Skeletal muscle tissue (tissue), 4 donors: Measurements from ENCODE around the gene C1R. TPM values are rescaled to one million over a fixed set of nuclear protein-coding genes. Genes with fewer than 3 reads are reported as not detected.

Experiments
- H3K27ac ChIP-seq: one replicate; pipeline ENCODE4 v1.7.0; 2013; ENCODE audit warnings: mild to moderate bottlenecking, low read depth, low read length, inconsistent platforms
- H3K27me3 ChIP-seq, 3 donors: one replicate each; pipeline ENCODE4 v1.7.0; 2013; ENCODE audit warnings: low read length in 3 of 3; ENCODE audit not compliant: control insufficient read depth in 3 of 3, insufficient read depth in 3 of 3
- H3K36me3 ChIP-seq, 3 donors: one replicate each; pipeline ENCODE4 v1.7.0; 2013; ENCODE audit warnings: low read length in 3 of 3; ENCODE audit not compliant: control insufficient read depth in 3 of 3, insufficient read depth in 3 of 3
- H3K4me1 ChIP-seq, 3 donors: one replicate each; pipeline ENCODE4 v1.7.0; 2013; ENCODE audit warnings: low read length in 3 of 3, mild to moderate bottlenecking in 3 of 3; ENCODE audit not compliant: control insufficient read depth in 3 of 3, insufficient read depth in 3 of 3
- H3K4me3 ChIP-seq, 3 donors: one replicate each; pipeline ENCODE4 v1.7.0; 2013; ENCODE audit warnings: low read length in 3 of 3
- H3K9ac ChIP-seq, 3 donors: one replicate each; pipeline ENCODE4 v1.7.0; 2013; ENCODE audit warnings: low read length in 3 of 3, mild to moderate bottlenecking in 3 of 3, moderate library complexity in 2 of 3, low read depth in 1 of 3
- H3K9me3 ChIP-seq, 3 donors: one replicate each; pipeline ENCODE4 v1.7.0; 2013; ENCODE audit warnings: low read length in 3 of 3; ENCODE audit not compliant: control insufficient read depth in 3 of 3
- total RNA-seq: library from RNA; depleted of rRNA; stranded (reverse); fragments of >200 nt; gene quantifications from one replicate; pipeline ENCODE4 v1.2.3, GENCODE V29; 2014
- donor health status: Osteomylitis.

C1R gene
- total RNA-seq, 1 donor from 2014 or later = 76.7 TPM

- Histone ChIP-seq H3K9me3 (no peaks in the 10 kb centered on the region), H3K27me3 (peaks cover 21 to 33% (median 27%) of the 10 kb centered on the region in 3 donors), H3K36me3 (peaks cover 0 to 10% (median 4%) of the 10 kb centered on the region in 3 donors), H3K4me1 (peaks cover 20 to 30% (median 30%) of the 10 kb centered on the region in 3 donors), H3K9ac (peak within 1 kb of the TSS; percentile 61 to 75 (median 74)), H3K4me3 (peak within 1 kb of the TSS; percentile 70 to 79 (median 72)), H3K27ac (peak within 1 kb of the TSS; percentile 56)
These were observed 37.8 kb upstream of the C1R start, which contains the start of gene CLSTN3 for GRCh38 chr12:7129872-7130691. Gene CLSTN3, plus strand, starts transcription at chr12:7130371. Its CDS starts 278 bp downstream, at chr12:7130649.

DNA sequence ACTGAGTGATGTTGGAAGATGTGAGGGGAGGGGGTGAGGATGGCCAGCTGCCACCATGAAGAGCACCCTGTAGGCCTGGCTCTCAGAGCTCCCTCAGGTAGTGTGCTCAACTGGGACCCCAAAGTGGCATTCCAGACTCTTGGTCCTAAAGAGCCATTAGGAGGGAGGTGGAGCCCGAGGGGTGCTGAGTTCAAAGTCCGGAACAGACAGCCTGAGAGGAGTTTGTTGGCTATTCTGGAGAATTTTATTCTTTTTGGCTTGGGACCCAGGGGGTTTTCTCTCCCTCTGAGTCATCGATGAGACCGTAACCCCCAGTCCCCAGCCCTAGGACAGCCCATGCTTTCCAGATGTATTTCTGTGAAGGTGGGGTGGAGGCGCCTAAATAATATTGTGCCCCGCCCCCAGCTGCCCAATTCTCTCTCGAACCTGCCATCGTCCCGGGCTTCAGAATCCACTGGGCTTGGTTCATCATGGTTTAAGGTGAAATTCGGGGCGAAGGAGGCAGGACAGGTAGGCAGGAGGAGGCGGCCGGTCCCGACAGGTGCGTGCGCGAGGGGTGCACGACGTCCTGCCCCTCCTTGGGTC is 37.1 kb upstream of the C1R start:
- H3K27me3 ChIP-seq = peaks cover 21 to 33% (median 27%) of the 10 kb centered on the region in 3 donors
- H3K4me3 ChIP-seq = peak overlapping the region; percentile 69 to 79 (median 70)
- peaks cover 0 to 4% (median 4%) of the 10 kb centered on the region in 3 donors for H3K36me3 ChIP-seq
- H3K9ac ChIP-seq = peak overlapping the region; percentile 38 to 75 (median 74)
- H3K9me3 ChIP-seq = no peaks in the 10 kb centered on the region
- peak overlapping the region; percentile 56 for H3K27ac ChIP-seq
- peaks cover 20 to 30% (median 30%) of the 10 kb centered on the region in 3 donors for H3K4me1 ChIP-seq

- no peaks in the 10 kb centered on the region for H3K9me3 ChIP-seq
- H3K4me3 ChIP-seq = peak within 1 kb of the TSS; percentile 69 to 79 (median 70)
- peak within 1 kb of the TSS; percentile 56 for H3K27ac ChIP-seq
- peaks cover 21 to 33% (median 27%) of the 10 kb centered on the region in 3 donors for H3K27me3 ChIP-seq
- H3K9ac ChIP-seq = peak within 1 kb of the TSS; percentile 38 to 75 (median 74)
- peaks cover 0 to 4% (median under 1%) of the 10 kb centered on the region in 3 donors for H3K36me3 ChIP-seq
- H3K4me1 ChIP-seq = peaks cover 20 to 31% (median 30%) of the 10 kb centered on the region in 3 donors
These were observed 36.5 kb upstream of the C1R start, which contains the start of gene RBP5 for GRCh38 chr12:7128681-7129286. Gene RBP5, minus strand, starts transcription at chr12:7128889. Its CDS starts 114 bp downstream, at chr12:7128775.

GRCh38 chr12:7127916-7128626 is 35.8 kb upstream of the C1R start:
- Histone ChIP-seq H3K36me3 (no peaks in the 10 kb centered on the region), H3K27ac (no peak overlapping the region), H3K9me3 (no peaks in the 10 kb centered on the region), H3K4me3 (peak overlapping the region in 2 of 3 donors; percentile 45 to 54), H3K4me1 (peaks cover 23 to 36% (median 30%) of the 10 kb centered on the region in 3 donors), H3K9ac (no peak overlapping the region), H3K27me3 (peaks cover 21 to 33% (median 27%) of the 10 kb centered on the region in 3 donors)

- Histone ChIP-seq H3K4me3 (no peak overlapping the region), H3K4me1 (peaks cover 22 to 30% (median 30%) of the 10 kb centered on the region in 3 donors), H3K9ac (no peak overlapping the region), H3K36me3 (no peaks in the 10 kb centered on the region), H3K27me3 (peaks cover 21 to 25% (median 23%) of the 10 kb centered on the region in 3 donors), H3K9me3 (no peaks in the 10 kb centered on the region), H3K27ac (no peak overlapping the region)
These were observed 33.5 kb upstream of the C1R start for GRCh38 chr12:7125632-7126227.

DNA sequence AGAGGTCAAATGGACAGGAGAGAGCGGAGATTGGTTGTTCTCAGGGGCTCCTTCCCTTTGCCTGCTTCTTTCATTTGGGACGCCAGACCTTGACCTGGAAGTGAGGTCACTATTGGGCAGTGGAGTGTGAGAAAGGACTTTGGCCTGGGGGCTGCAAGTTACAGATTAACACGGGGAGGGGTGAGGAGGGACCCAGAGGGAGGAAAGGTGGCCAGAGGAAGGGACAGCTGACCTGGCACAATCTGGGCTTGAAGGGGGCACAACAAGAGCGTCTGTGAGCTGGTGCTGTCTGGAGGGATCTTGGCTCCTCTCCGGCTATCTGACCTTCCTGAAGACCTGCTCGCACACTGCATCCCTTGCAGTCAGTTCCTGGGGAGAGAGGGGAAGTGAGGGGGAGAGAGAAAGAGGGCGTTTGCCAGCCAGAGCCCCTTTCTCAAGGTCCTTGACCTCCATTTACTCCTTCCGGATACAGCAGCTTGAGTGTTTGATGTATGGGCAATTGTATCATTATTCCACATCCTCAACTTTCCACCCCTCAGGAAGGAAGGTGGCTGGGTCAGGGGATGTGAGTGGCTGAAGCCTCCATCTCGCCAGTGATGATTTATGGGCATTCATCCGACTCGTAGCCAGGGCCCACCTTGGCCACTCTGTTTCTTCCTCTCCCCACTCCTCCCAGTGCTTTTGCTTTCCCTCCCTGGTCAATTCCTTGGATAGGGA is 31.7 kb upstream of the C1R start:
- H3K4me3 ChIP-seq = no peak overlapping the region
- H3K27ac ChIP-seq = peak overlapping the region; percentile 34
- no peaks in the 10 kb centered on the region for H3K36me3 ChIP-seq
- peaks cover 7 to 16% (median 16%) of the 10 kb centered on the region in 3 donors for H3K4me1 ChIP-seq
- H3K9ac ChIP-seq = no peak overlapping the region
- H3K27me3 ChIP-seq = peaks cover 12 to 16% (median 15%) of the 10 kb centered on the region in 3 donors
- no peaks in the 10 kb centered on the region for H3K9me3 ChIP-seq

GRCh38 chr12:7122811-7123769 is 30.8 kb upstream of the C1R start:
- H3K4me3 ChIP-seq = peak overlapping the region in 1 of 3 donors; percentile 1
- peaks cover 5 to 7% (median 6%) of the 10 kb centered on the region in 3 donors for H3K27me3 ChIP-seq
- peaks cover 0 to 3% (median 0%) of the 10 kb centered on the region in 3 donors for H3K36me3 ChIP-seq
- H3K9ac ChIP-seq = no peak overlapping the region
- peaks cover 0 to 14% (median 9%) of the 10 kb centered on the region in 3 donors for H3K4me1 ChIP-seq
- peak overlapping the region; percentile 34 for H3K27ac ChIP-seq
- H3K9me3 ChIP-seq = no peaks in the 10 kb centered on the region

- Histone ChIP-seq H3K9ac (no peak overlapping the region), H3K36me3 (peaks cover 0 to 4% (median 0%) of the 10 kb centered on the region in 3 donors), H3K27me3 (peaks cover 0 to 2% (median 0%) of the 10 kb centered on the region in 3 donors), H3K4me3 (no peak overlapping the region), H3K4me1 (peaks cover 0 to 14% (median 7%) of the 10 kb centered on the region in 3 donors), H3K9me3 (no peaks in the 10 kb centered on the region), H3K27ac (no peak overlapping the region)
These were observed 29.1 kb upstream of the C1R start for GRCh38 chr12:7121324-7121723.
